Hepatocyte (in vitro differentiated cells): ENCODE data around the gene FIBP. TPM values are rescaled to one million over a fixed set of nuclear protein-coding genes. Genes with fewer than 3 reads are reported as not detected.

ENCODE experiments used
- DNase-seq: peaks from one replicate; pipeline ENCODE4 v3.0.0-alpha.2; 2016; ENCODE audit warnings: low spot score
- H2AFZ ChIP-seq: fragments of 200-600 bp; sonication (generic); 2 replicates; pipeline ENCODE4 v1.6.0; 2016; ENCODE audit warnings: antibody characterized with exemption, mild to moderate bottlenecking
- H3K27ac ChIP-seq: fragments of 200-600 bp; sonication (generic); 2 replicates; pipeline ENCODE4 v1.5.1; 2016; ENCODE audit warnings: mild to moderate bottlenecking
- H3K27me3 ChIP-seq: fragments of 200-600 bp; sonication (generic); 2 replicates; pipeline ENCODE4 v1.6.1; 2016
- H3K36me3 ChIP-seq: fragments of 200-600 bp; sonication (generic); replicated peaks from 2 replicates; pipeline ENCODE4 v1.5.1; 2016; ENCODE audit warnings: low read depth; ENCODE audit not compliant: insufficient read depth
- H3K4me1 ChIP-seq: fragments of 200-600 bp; sonication (generic); 2 replicates; pipeline ENCODE4 v1.5.1; 2016; ENCODE audit warnings: mild to moderate bottlenecking, moderate library complexity; ENCODE audit not compliant: insufficient read depth
- H3K4me2 ChIP-seq: fragments of 200-600 bp; sonication (generic); 2 replicates; pipeline ENCODE4 v1.6.0; 2016
- H3K4me3 ChIP-seq: fragments of 200-600 bp; sonication (generic); 2 replicates; pipeline ENCODE4 v1.5.1; 2016; ENCODE audit warnings: mild to moderate bottlenecking
- H3K79me2 ChIP-seq: fragments of 200-600 bp; sonication (generic); 2 replicates; pipeline ENCODE4 v1.6.0; 2017; ENCODE audit warnings: mild to moderate bottlenecking
- H3K9me2 ChIP-seq: fragments of 200-600 bp; sonication (generic); replicated peaks from 2 replicates; pipeline ENCODE4 v1.6.0; 2017; ENCODE audit warnings: mild to moderate bottlenecking; ENCODE audit not compliant: insufficient read depth
- H3K9me3 ChIP-seq: fragments of 200-600 bp; sonication (generic); 2 replicates; pipeline ENCODE4 v1.5.1; 2016; ENCODE audit warnings: low read depth, mild to moderate bottlenecking
- H4K20me1 ChIP-seq: fragments of 200-600 bp; sonication (generic); 2 replicates; pipeline ENCODE4 v1.6.0; 2016; ENCODE audit warnings: mild to moderate bottlenecking; ENCODE audit not compliant: insufficient read depth, poor library complexity, severe bottlenecking
- EZH2 ChIP-seq: fragments of 200-600 bp; sonication (generic); IDR thresholded peaks from 2 replicates; pipeline ENCODE4 v1.6.1; 2016; ENCODE audit warnings: antibody characterized with exemption, mild to moderate bottlenecking, borderline replicate concordance
- EZH2phosphoT487 ChIP-seq: fragments of 200-600 bp; sonication (generic); IDR thresholded peaks from one replicate; pipeline ENCODE4 v1.6.1; 2018; ENCODE audit warnings: antibody characterized with exemption, mild to moderate bottlenecking, low read depth, moderate library complexity; ENCODE audit not compliant: unreplicated experiment, severe bottlenecking
- WGBS: methylation state at CpG from one replicate; pipeline ENCODE4 v1.1.6; 2016; ENCODE audit warnings: low lambda C conversion rate; ENCODE audit errors: missing lambda C conversion rate; 5-methylcytosine and 5-hydroxymethylcytosine counted together
- polyA plus RNA-seq: library from polyadenylated mRNA; unstranded; fragments of >200 nt; fragmentation: Nextera tagmentation; extraction: Ambion mirVana; gene quantifications from 2 replicates; pipeline ENCODE4 v1.2.1, GENCODE V29; 2016
- total RNA-seq: library from RNA; depleted of rRNA; stranded (reverse); fragments of >200 nt; gene quantifications from 2 replicates; pipeline ENCODE4 v1.2.3, GENCODE V29; 2014
- TF ChIP-seq, protein P1 (sequence below): fragments of 200-600 bp; sonication (generic); IDR thresholded peaks from 2 replicates; pipeline ENCODE4 v1.5.1; 2016; ENCODE audit warnings: antibody characterized with exemption, mild to moderate bottlenecking; ENCODE audit not compliant: poor library complexity

FIBP gene
- total and polyA plus RNA-seq, 2 experiments from 2014 or later: 74.9 to 93.6 TPM

DNA sequence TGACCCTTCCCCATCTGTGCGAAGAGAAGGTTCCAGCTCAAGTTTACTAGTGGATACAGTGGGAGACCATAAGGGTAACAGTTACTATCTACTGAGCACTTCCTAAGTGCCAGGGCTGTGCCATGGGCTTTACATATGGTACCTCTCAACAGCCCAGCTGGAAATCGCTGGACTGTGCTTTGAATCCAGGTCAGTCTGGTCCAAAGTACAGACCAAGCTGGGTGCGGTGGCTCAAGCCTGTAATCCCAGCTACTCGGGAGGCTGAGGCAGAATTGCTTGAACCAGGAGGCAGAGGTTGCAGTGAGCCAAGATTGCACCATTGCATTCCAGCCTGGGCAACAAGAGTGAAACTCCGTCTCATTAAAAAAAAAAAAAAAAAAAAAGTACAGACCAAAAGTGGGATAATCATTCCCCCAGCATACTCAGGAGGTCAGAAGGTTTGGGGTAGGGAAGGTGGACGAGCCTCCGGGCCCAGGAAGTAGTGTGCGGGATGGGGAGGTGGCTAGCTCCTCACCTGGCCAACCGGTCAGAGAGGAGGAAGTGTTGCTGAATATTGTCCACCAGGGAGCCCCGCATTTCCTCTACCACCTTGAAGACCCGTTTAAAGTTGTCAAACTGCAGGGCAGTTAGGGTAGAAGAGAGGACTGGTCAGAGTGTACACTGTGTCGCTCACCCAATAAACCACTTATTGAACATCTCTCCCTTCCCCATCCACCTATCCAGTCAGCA, 2.3 kb downstream of the FIBP start:
- Histone ChIP-seq H4K20me1 (no peaks in the 10 kb centered on the region), H3K4me3 (no peak overlapping the region), H3K27ac (peak overlapping the region; percentile 92), H3K27me3 (no peaks in the 10 kb centered on the region), H3K4me2 (peak overlapping the region; percentile 98), H3K9me3 (no peaks in the 10 kb centered on the region), H3K4me1 (peaks cover 31% of the 10 kb centered on the region), H3K9me2 (no peaks in the 10 kb centered on the region), H2AFZ (no peak overlapping the region), H3K36me3 (no peaks in the 10 kb centered on the region), H3K79me2 (peaks cover 24% of the 10 kb centered on the region)
- no peak for DNase-seq
- WGBS: 89% methylated on average over 12 of the region's 12 CpGs
- TF ChIP-seq EZH2phosphoT487 (no peak), EZH2 (no peak)
- TF ChIP-seq, protein P1, sequence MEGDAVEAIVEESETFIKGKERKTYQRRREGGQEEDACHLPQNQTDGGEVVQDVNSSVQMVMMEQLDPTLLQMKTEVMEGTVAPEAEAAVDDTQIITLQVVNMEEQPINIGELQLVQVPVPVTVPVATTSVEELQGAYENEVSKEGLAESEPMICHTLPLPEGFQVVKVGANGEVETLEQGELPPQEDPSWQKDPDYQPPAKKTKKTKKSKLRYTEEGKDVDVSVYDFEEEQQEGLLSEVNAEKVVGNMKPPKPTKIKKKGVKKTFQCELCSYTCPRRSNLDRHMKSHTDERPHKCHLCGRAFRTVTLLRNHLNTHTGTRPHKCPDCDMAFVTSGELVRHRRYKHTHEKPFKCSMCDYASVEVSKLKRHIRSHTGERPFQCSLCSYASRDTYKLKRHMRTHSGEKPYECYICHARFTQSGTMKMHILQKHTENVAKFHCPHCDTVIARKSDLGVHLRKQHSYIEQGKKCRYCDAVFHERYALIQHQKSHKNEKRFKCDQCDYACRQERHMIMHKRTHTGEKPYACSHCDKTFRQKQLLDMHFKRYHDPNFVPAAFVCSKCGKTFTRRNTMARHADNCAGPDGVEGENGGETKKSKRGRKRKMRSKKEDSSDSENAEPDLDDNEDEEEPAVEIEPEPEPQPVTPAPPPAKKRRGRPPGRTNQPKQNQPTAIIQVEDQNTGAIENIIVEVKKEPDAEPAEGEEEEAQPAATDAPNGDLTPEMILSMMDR: no peak

DNA sequence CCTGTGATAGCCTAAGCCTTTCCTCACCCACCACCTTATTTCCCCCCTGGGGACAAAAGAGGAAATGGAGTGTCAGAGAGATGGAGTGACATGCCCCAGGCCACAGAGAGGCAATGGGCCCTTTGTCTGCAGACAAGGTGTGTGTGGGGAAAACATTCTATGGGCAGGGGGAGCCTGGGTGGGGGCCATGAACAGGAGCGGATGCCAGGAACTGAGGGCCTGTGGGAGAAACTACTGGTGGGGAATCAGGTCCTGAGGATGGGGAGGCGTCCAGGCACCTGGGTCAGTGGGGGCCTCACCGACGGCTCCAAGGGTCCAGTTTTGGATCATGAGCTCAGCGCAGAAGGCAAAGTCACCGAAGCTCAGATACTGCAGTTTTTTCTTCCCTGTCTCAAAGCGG, 3.0 kb downstream of the FIBP start:
- H3K4me1 ChIP-seq: peaks cover 27% of the 10 kb centered on the region
- DNase-seq: no peak
- H3K27ac ChIP-seq: no peak overlapping the region
- TF ChIP-seq EZH2 (no peak), EZH2phosphoT487 (no peak)
- TF ChIP-seq, protein P1: no peak
- WGBS: 93% methylated on average over 7 of the region's 7 CpGs
- H4K20me1 ChIP-seq: no peaks in the 10 kb centered on the region
- peaks cover 24% of the 10 kb centered on the region for H3K79me2 ChIP-seq
- no peaks in the 10 kb centered on the region for H3K27me3 ChIP-seq
- no peak overlapping the region for H3K4me3 ChIP-seq
- no peaks in the 10 kb centered on the region for H3K36me3 ChIP-seq
- no peaks in the 10 kb centered on the region for H3K9me3 ChIP-seq
- H3K9me2 ChIP-seq: no peaks in the 10 kb centered on the region
- no peak overlapping the region for H3K4me2 ChIP-seq
- no peak overlapping the region for H2AFZ ChIP-seq

DNA sequence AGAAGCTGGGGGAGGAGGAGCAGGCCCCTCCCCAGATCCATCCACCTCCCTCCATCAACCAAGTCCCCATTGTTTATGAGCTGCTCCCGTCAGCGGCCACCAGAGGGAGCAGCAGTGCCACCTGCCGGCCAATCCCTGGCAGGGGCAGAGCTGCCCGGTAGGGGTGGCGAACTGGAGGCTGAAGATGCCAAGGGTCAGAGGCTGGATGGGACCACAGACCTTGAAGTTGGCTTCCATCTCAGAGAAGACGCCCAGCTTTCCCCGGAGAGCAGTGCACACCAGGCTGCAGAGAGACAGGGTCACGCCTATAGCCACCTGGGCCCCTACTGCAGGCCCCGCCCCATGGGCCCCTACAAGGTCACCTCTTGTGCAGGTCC, 3.6 kb downstream of the FIBP start:
- H3K4me2 ChIP-seq: no peak overlapping the region
- no peak overlapping the region for H3K4me3 ChIP-seq
- no peaks in the 10 kb centered on the region for H3K9me2 ChIP-seq
- peaks cover 22% of the 10 kb centered on the region for H3K4me1 ChIP-seq
- no peaks in the 10 kb centered on the region for H3K27me3 ChIP-seq
- no peaks in the 10 kb centered on the region for H3K36me3 ChIP-seq
- DNase-seq: peak; percentile 85
- WGBS: 27% methylated on average over 9 of the region's 9 CpGs
- peaks cover 24% of the 10 kb centered on the region for H3K79me2 ChIP-seq
- H3K9me3 ChIP-seq: no peaks in the 10 kb centered on the region
- no peak for TF ChIP-seq EZH2phosphoT487
- TF ChIP-seq, protein P1: peak; percentile 99
- no peak overlapping the region for H3K27ac ChIP-seq
- H4K20me1 ChIP-seq: no peaks in the 10 kb centered on the region
- H2AFZ ChIP-seq: no peak overlapping the region
